ENCODE measurements around the gene GABBR2. TPM values are rescaled to one million over a fixed set of nuclear protein-coding genes. Genes with fewer than 3 reads are reported as not detected.
"Not testable (repeated sequence)": the region's sequence is repeated elsewhere in the genome, so short reads cannot be mapped to it uniquely, and the experiment has no call there.

GABBR2 gene
- total and polyA plus RNA-seq, 2 experiments from 2014 or later: 0.89 to 1.3 TPM

GRCh38 chr9:98514841-98515240 is 193.9 kb downstream of the GABBR2 start:
- Mint-ChIP-seq H3K36me3 (ENCODE audit: low read depth) (no peaks in the 10 kb centered on the region), H3K9me3 (no peaks in the 10 kb centered on the region; the same call in 1 of the 3 replicates), H3K27ac (no peak overlapping the region), H3K4me3 (no peak overlapping the region), H3K4me1 (peaks cover 3% of the 10 kb centered on the region; the same call in 1 of the 3 replicates), H3K27me3 (ENCODE audit: insufficient read depth, low read depth, poor library complexity) (peaks cover 2% of the 10 kb centered on the region)
- no peaks in the 10 kb centered on the region for H3K9me2 ChIP-seq (ENCODE audit: insufficient read depth)
- H3K4me1 ChIP-seq (ENCODE audit: insufficient read depth): no peaks in the 10 kb centered on the region
- no peak for ATAC-seq
- TF ChIP-seq ETS1 (IDR thresholded peaks at IDR 0.05) (no peak), JUNB (IDR thresholded peaks at IDR 0.05; ENCODE audit: unreplicated experiment) (no peak), ZNF114 (CRISPR knock-in tag; IDR thresholded peaks at IDR 0.05) (no peak), ZNF331 (CRISPR knock-in tag; IDR thresholded peaks at IDR 0.05; ENCODE audit: low read depth) (no peak), ZNF462 (CRISPR knock-in tag; IDR thresholded peaks at IDR 0.05) (no peak), NANOG (IDR thresholded peaks at IDR 0.05; ENCODE audit: borderline replicate concordance) (no peak)
- H3F3A ChIP-seq (replicated peaks; ENCODE audit: low read depth): no peaks in the 10 kb centered on the region
- no peak for DNase-seq (ENCODE audit: low spot score)
- H3K4me2 ChIP-seq: no peak overlapping the region
- H3K27me3 ChIP-seq (ENCODE audit: insufficient read depth): no peaks in the 10 kb centered on the region
- no peak overlapping the region for H2AFZ ChIP-seq
- H3K4me3 ChIP-seq: no peak overlapping the region
- no peak overlapping the region for H3K27ac ChIP-seq (ENCODE audit: low read depth)
- no peaks in the 10 kb centered on the region for H3K79me2 ChIP-seq (replicated peaks; ENCODE audit: insufficient read depth)
- H4K20me1 ChIP-seq (replicated peaks; ENCODE audit: insufficient read depth): no peaks in the 10 kb centered on the region
- no peaks in the 10 kb centered on the region for H3K36me3 ChIP-seq (ENCODE audit: insufficient read depth)

GRCh38 chr9:98508217-98508919 is 200.4 kb downstream of the GABBR2 start:
- H3K36me3 ChIP-seq (ENCODE audit: insufficient read depth); H3K27ac ChIP-seq (ENCODE audit: low read depth); H4K20me1 ChIP-seq (replicated peaks; ENCODE audit: insufficient read depth); ATAC-seq; H2AFZ ChIP-seq; H3K4me2 ChIP-seq; H3K4me3 Mint-ChIP-seq; H3K4me3 ChIP-seq; H3K27me3 Mint-ChIP-seq (ENCODE audit: insufficient read depth, low read depth, poor library complexity); H3K9me2 ChIP-seq (ENCODE audit: insufficient read depth); H3K27me3 ChIP-seq (ENCODE audit: insufficient read depth); DNase-seq (ENCODE audit: low spot score); H3K79me2 ChIP-seq (replicated peaks; ENCODE audit: insufficient read depth); H3F3A ChIP-seq (replicated peaks; ENCODE audit: low read depth); H3K27ac Mint-ChIP-seq: not testable (repeated sequence)
- peaks cover 38% of the 10 kb centered on the region for H3K9me3 Mint-ChIP-seq
- H3K4me1 ChIP-seq (ENCODE audit: insufficient read depth): peaks cover 21% of the 10 kb centered on the region
- H3K36me3 Mint-ChIP-seq (ENCODE audit: low read depth): peaks cover 21% of the 10 kb centered on the region
- H3K4me1 Mint-ChIP-seq: peaks cover 20% of the 10 kb centered on the region

Measured in GM23338 (cell line).